Keratinocyte (primary cell): ENCODE results near the gene RNH1. TPM values are rescaled to one million over a fixed set of nuclear protein-coding genes. Genes with fewer than 3 reads are reported as not detected.
A peak's percentile ranks its signal among the peaks of the same experiment; 100 is the strongest.

Experiments
- DNase-seq: peaks from one replicate; pipeline ENCODE4 v3.0.0-alpha.2; 2011; ENCODE audit warnings: low read depth, missing footprints, low spot score
- FAIRE-seq: peaks from 2 replicates; lab custom pipeline; 2011; peaks lifted over from hg19 to GRCh38; lab: Jason Lieb, UNC
- H2AFZ ChIP-seq: 2 replicates; pipeline ENCODE4 v1.6.0; 2012; ENCODE audit warnings: low read length, control low read depth, inconsistent platforms; ENCODE audit not compliant: control insufficient read depth
- H3K27ac ChIP-seq: 2 replicates; pipeline ENCODE4 v1.5.1; 2011; ENCODE audit warnings: low read length; ENCODE audit not compliant: control insufficient read depth, insufficient read depth
- H3K27me3 ChIP-seq: 3 replicates; pipeline ENCODE4 v1.6.0; 2011; ENCODE audit warnings: low read length; ENCODE audit not compliant: control insufficient read depth, insufficient read depth; ENCODE audit errors: extremely low read depth
- H3K36me3 ChIP-seq, 2 experiments: 2 replicates in 1 of 2; 3 replicates in 1 of 2; pipeline ENCODE4 v1.5.1; 2011; ENCODE audit warnings: low read length in 2 of 2, mild to moderate bottlenecking in 1 of 2; ENCODE audit not compliant: control insufficient read depth in 2 of 2, insufficient read depth in 2 of 2; ENCODE audit errors: extremely low read depth in 1 of 2
- H3K4me1 ChIP-seq: 3 replicates; pipeline ENCODE4 v1.5.1; 2011; ENCODE audit warnings: low read length; ENCODE audit not compliant: control insufficient read depth, insufficient read depth; ENCODE audit errors: extremely low read depth
- H3K4me2 ChIP-seq: 3 replicates; pipeline ENCODE4 v1.6.0; 2011; ENCODE audit warnings: low read depth, low read length; ENCODE audit not compliant: control insufficient read depth, insufficient read depth; ENCODE audit errors: extremely low read depth
- H3K4me3 ChIP-seq, 3 experiments: fragments of 200-600 bp in 1 of 3; sonication (generic) in 1 of 3; 2 replicates in 2 of 3; 3 replicates in 1 of 3; pipeline ENCODE4 v1.5.1; 2011 to 2016; ENCODE audit warnings: low read length in 3 of 3, mild to moderate bottlenecking in 3 of 3, control low read depth in 2 of 3, inconsistent platforms in 1 of 3, low read depth in 1 of 3, mixed read lengths in 1 of 3, mixed run types in 1 of 3, moderate library complexity in 1 of 3; ENCODE audit not compliant: control insufficient read depth in 2 of 3, insufficient read depth in 2 of 3; ENCODE audit errors: extremely low read depth in 1 of 3
- H3K79me2 ChIP-seq: 2 replicates; pipeline ENCODE4 v1.6.0; 2012; ENCODE audit warnings: low read length; ENCODE audit not compliant: control insufficient read depth, insufficient read depth
- H3K9ac ChIP-seq: 3 replicates; pipeline ENCODE4 v1.6.0; 2011; ENCODE audit warnings: low read length; ENCODE audit not compliant: control insufficient read depth, insufficient read depth; ENCODE audit errors: extremely low read depth
- H3K9me1 ChIP-seq: 3 replicates; pipeline ENCODE4 v1.6.0; 2011; ENCODE audit warnings: low read length; ENCODE audit not compliant: control insufficient read depth, insufficient read depth; ENCODE audit errors: extremely low read depth
- H3K9me3 ChIP-seq: 2 replicates; pipeline ENCODE4 v1.5.1; 2012; ENCODE audit warnings: low read depth, low read length; ENCODE audit not compliant: control insufficient read depth
- H4K20me1 ChIP-seq: 3 replicates; pipeline ENCODE4 v1.6.0; 2011; ENCODE audit warnings: low read length; ENCODE audit not compliant: control insufficient read depth, insufficient read depth; ENCODE audit errors: extremely low read depth
- CTCF ChIP-seq, 3 experiments: IDR thresholded peaks in 1 of 3; conservative IDR thresholded peaks in 1 of 3; optimal IDR thresholded peaks in 1 of 3; 2 replicates in 2 of 3; 3 replicates in 1 of 3; pipeline versions ENCODE3 to v1.5.1; 2011; ENCODE audit warnings: low read length in 3 of 3, mild to moderate bottlenecking in 3 of 3, moderate library complexity in 2 of 3, control low read depth in 1 of 3, inconsistent platforms in 1 of 3; ENCODE audit not compliant: insufficient read depth in 2 of 3; ENCODE audit errors: extremely low read depth in 1 of 3
- EZH2 ChIP-seq: IDR thresholded peaks from one replicate; pipeline ENCODE4 v1.6.1; 2012; ENCODE audit warnings: inconsistent platforms, mild to moderate bottlenecking, low read length, moderate library complexity
- dilution Hi-C: fragments of 300-500 bp; cut with MboI; formaldehyde crosslinking; loops from one replicate; pipeline ENCODE4 v1.7.0; 2020; ENCODE audit warnings: low sequenced_read_pairs; ENCODE audit not compliant: extremely low pct_ligation_motif_present
- polyA plus RNA-seq, 5 experiments: library from polyadenylated mRNA; depleted of rRNA in 3 of 5; stranded (reverse) in 3 of 5; stranded (forward) in 1 of 5; unstranded in 1 of 5; fragments of >200 nt; gene quantifications; 1 replicate in 1 of 5; 2 replicates in 3 of 5; 3 replicates in 1 of 5; pipeline versions ENCODE4 v1.2.1 to v1.2.3, GENCODE V29; 2011 to 2012; ENCODE audit warnings: missing spikeins in 2 of 5, low read depth in 1 of 5, low replicate concordance in 1 of 5

RNH1 gene
- polyA plus RNA-seq, 1 donor (not counting 4 experiments of a cell fraction or from before 2014, with no cell fraction given), result 92.0 TPM

- peaks cover 22% of the 10 kb centered on the region for H4K20me1 ChIP-seq
- no peak overlapping the region for H2AFZ ChIP-seq
- H3K27me3 ChIP-seq, result peaks cover 6% of the 10 kb centered on the region
- peak overlapping the region; percentile 90 for H3K9ac ChIP-seq
- H3K79me2 ChIP-seq, result peaks cover 31% of the 10 kb centered on the region
- peak overlapping the region; percentile 74 to 96 (median 83) for H3K4me3 ChIP-seq
- H3K9me3 ChIP-seq, result no peaks in the 10 kb centered on the region
- no peak for DNase-seq
- no peak for FAIRE-seq
- H3K36me3 ChIP-seq, result peaks cover 17 to 27% of the 10 kb centered on the region in 2 experiments
- H3K4me1 ChIP-seq, result peaks cover 23% of the 10 kb centered on the region
- no peak for TF ChIP-seq CTCF (optimal IDR thresholded peaks at IDR 0.05 in 1 of 3, IDR thresholded peaks at IDR 0.05 in 1 of 3, conservative IDR thresholded peaks at IDR 0.05 in 1 of 3; ENCODE audit: extremely low read depth in 1 of 3, insufficient read depth in 2 of 3, low read length in 3 of 3)
- no peak for TF ChIP-seq EZH2
- no peaks in the 10 kb centered on the region for H3K9me1 ChIP-seq
- H3K27ac ChIP-seq, result no peak overlapping the region
- dilution Hi-C loops, result no loop called here
- H3K4me2 ChIP-seq, result peak overlapping the region; percentile 59
Observed at GRCh38 chr11:533586-534395, 26.7 kb upstream of the RNH1 start.

- dilution Hi-C loops, result no loop called here
- Histone ChIP-seq H2AFZ (no peak overlapping the region), H3K27ac (no peak overlapping the region), H3K9me3 (no peaks in the 10 kb centered on the region), H4K20me1 (peaks cover 22% of the 10 kb centered on the region), H3K4me2 (no peak overlapping the region), H3K4me1 (peaks cover 23% of the 10 kb centered on the region), H3K9me1 (no peaks in the 10 kb centered on the region), H3K27me3 (no peaks in the 10 kb centered on the region), H3K4me3 (no peak overlapping the region), H3K9ac (no peak overlapping the region), H3K36me3 (peaks cover 17 to 27% of the 10 kb centered on the region in 2 experiments), H3K79me2 (peaks cover 31% of the 10 kb centered on the region)
- FAIRE-seq (no peak), DNase-seq (no peak)
- TF ChIP-seq EZH2 (no peak), CTCF (optimal IDR thresholded peaks at IDR 0.05 in 1 of 3, IDR thresholded peaks at IDR 0.05 in 1 of 3, conservative IDR thresholded peaks at IDR 0.05 in 1 of 3; ENCODE audit: extremely low read depth in 1 of 3, insufficient read depth in 2 of 3, low read length in 3 of 3) (no peak)
Observed at GRCh38 chr11:532986-533585, 26.0 kb upstream of the RNH1 start.
